OCI-LY1 (cell line): ENCODE data around the gene SLC6A4.

ENCODE experiments used
- H2AFZ ChIP-seq: fragments of 200-600 bp; sonication (generic), shearing (Covaris generic); 2 replicates; pipeline ENCODE4 v1.6.0; 2014; ENCODE audit warnings: antibody characterized with exemption, mild to moderate bottlenecking, low read length
- H3F3A ChIP-seq: fragments of 200-600 bp; sonication (generic), shearing (Covaris generic); 2 replicates; pipeline ENCODE4 v1.6.0; 2014; ENCODE audit warnings: mild to moderate bottlenecking, antibody characterized with exemption, low read length, moderate library complexity; ENCODE audit not compliant: insufficient read depth
- H3K27ac ChIP-seq: fragments of 200-600 bp; sonication (generic); 2 replicates; pipeline ENCODE4 v1.5.1; 2014; ENCODE audit warnings: low read length, mixed run types, mild to moderate bottlenecking, low read depth; ENCODE audit not compliant: poor library complexity, severe bottlenecking
- H3K27me3 ChIP-seq: fragments of 200-600 bp; sonication (generic); 2 replicates; pipeline ENCODE4 v1.6.0; 2014; ENCODE audit warnings: antibody characterized with exemption, mild to moderate bottlenecking, low read length, moderate library complexity; ENCODE audit not compliant: insufficient read depth
- H3K36me3 ChIP-seq: fragments of 200-600 bp; sonication (generic); 2 replicates; pipeline ENCODE4 v1.6.1; 2014; ENCODE audit warnings: mild to moderate bottlenecking, antibody characterized with exemption, low read length, moderate library complexity, mixed read lengths; ENCODE audit not compliant: insufficient read depth
- H3K4me1 ChIP-seq: fragments of 200-600 bp; sonication (generic); 2 replicates; pipeline ENCODE4 v1.5.1; 2014; ENCODE audit warnings: mild to moderate bottlenecking, low read length, moderate library complexity; ENCODE audit not compliant: insufficient read depth, severe bottlenecking
- H3K4me2 ChIP-seq: fragments of 200-600 bp; sonication (generic), shearing (Covaris generic); 2 replicates; pipeline ENCODE4 v1.6.1; 2014; ENCODE audit warnings: low read length
- H3K4me3 ChIP-seq: fragments of 200-600 bp; sonication (generic); 2 replicates; pipeline ENCODE4 v1.5.1; 2014; ENCODE audit warnings: low read length, low read depth, mild to moderate bottlenecking, mixed read lengths; ENCODE audit not compliant: poor library complexity, severe bottlenecking
- H3K79me2 ChIP-seq: fragments of 200-600 bp; shearing (Covaris generic); 2 replicates; pipeline ENCODE4 v1.6.1; 2016; ENCODE audit warnings: mixed run types, low read length, mixed read lengths; ENCODE audit not compliant: insufficient read depth
- H3K9ac ChIP-seq: fragments of 200-600 bp; sonication (generic), shearing (Covaris generic); 2 replicates; pipeline ENCODE4 v1.6.1; 2014; ENCODE audit warnings: mild to moderate bottlenecking, low read length, mixed read lengths
- H3K9me2 ChIP-seq: fragments of 200-600 bp; sonication (generic), shearing (Covaris generic); 2 replicates; pipeline ENCODE4 v1.6.1; 2014; ENCODE audit warnings: low read depth, mild to moderate bottlenecking, low read length, mixed read lengths
- H3K9me3 ChIP-seq: fragments of 200-600 bp; shearing (Covaris generic); 2 replicates; pipeline ENCODE4 v1.6.1; 2014; ENCODE audit warnings: low read length, mixed read lengths
- H4K20me1 ChIP-seq: fragments of 200-600 bp; sonication (generic), shearing (Covaris generic); 2 replicates; pipeline ENCODE4 v1.6.0; 2016; ENCODE audit warnings: mild to moderate bottlenecking, low read length; ENCODE audit not compliant: insufficient read depth
- EZH2 ChIP-seq: fragments of 200-600 bp; sonication (generic), shearing (Covaris generic); IDR thresholded peaks from 2 replicates; pipeline ENCODE4 v1.8.0; 2017; ENCODE audit warnings: borderline replicate concordance, mixed run types, mild to moderate bottlenecking, antibody characterized with exemption, low read length, moderate library complexity, mixed read lengths
- TF ChIP-seq, protein P1 (sequence below): fragments of 200-600 bp; sonication (generic), shearing (Covaris generic); IDR thresholded peaks from 2 replicates; pipeline ENCODE4 v1.5.1; 2017; ENCODE audit warnings: mild to moderate bottlenecking, antibody characterized with exemption, low read length, moderate library complexity, mixed read lengths

SLC6A4 gene

DNA sequence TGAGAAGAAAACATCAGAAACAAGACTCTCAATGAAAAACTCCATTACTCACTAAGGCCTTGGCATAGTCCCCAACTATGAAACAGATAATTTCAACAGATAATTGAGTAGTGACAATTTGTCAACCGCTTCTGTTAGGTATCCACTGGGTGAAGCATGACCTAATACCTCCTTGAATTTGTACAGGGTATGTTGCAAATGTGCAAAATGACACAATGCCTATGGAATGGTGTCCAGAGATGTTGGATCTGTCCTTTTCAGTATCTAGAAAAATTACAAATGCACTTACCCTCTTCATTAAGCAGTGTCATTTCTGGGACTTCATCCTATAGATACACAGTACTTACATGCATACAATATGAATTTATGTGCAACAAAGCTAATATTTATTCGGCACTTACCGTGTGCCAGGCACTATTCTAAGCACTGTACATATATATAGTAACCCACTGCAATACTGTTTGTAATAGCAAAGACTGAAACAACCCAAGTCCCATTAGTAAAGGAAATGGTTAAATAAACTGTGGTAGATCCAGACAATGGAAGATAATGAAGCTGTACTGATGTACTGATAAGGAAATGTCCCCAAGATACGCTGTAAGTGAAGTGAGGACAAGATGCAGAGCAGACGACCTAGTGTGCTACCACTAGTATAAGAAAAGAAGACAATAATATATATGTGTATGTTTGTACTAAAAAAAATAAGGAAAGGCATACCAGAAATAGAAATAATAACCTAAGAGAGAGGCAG is 21.4 kb upstream of the SLC6A4 start:
- no peak for TF ChIP-seq EZH2
- TF ChIP-seq, protein P1, sequence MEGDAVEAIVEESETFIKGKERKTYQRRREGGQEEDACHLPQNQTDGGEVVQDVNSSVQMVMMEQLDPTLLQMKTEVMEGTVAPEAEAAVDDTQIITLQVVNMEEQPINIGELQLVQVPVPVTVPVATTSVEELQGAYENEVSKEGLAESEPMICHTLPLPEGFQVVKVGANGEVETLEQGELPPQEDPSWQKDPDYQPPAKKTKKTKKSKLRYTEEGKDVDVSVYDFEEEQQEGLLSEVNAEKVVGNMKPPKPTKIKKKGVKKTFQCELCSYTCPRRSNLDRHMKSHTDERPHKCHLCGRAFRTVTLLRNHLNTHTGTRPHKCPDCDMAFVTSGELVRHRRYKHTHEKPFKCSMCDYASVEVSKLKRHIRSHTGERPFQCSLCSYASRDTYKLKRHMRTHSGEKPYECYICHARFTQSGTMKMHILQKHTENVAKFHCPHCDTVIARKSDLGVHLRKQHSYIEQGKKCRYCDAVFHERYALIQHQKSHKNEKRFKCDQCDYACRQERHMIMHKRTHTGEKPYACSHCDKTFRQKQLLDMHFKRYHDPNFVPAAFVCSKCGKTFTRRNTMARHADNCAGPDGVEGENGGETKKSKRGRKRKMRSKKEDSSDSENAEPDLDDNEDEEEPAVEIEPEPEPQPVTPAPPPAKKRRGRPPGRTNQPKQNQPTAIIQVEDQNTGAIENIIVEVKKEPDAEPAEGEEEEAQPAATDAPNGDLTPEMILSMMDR = no peak

DNA sequence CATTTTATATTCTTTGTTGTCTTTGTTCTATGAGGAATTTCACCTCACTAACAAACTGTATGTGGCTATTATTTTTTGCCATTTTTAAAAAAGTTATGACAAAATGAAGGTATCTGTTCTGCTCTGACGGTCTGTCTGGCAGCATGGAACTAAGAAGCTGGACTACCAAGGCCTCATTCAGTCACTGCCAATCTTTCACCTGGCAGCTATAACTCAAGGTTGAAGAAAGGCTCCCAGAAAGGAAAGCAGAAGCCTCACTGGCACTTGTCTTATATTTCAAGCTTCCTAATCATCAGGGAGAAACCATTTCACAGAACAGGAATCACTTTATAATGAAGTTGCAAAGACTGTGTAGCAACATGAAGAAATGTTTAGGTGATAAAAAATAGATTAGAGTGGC is 18.7 kb upstream of the SLC6A4 start:
- Histone ChIP-seq H3K27me3 (no peaks in the 10 kb centered on the region), H3K36me3 (peaks cover 79% of the 10 kb centered on the region), H4K20me1 (no peaks in the 10 kb centered on the region), H2AFZ (no peak overlapping the region), H3K9me3 (no peaks in the 10 kb centered on the region; the same call in 1 of the 2 replicates), H3K9me2 (no peaks in the 10 kb centered on the region), H3K4me3 (no peak overlapping the region), H3K79me2 (no peaks in the 10 kb centered on the region), H3F3A (no peaks in the 10 kb centered on the region), H3K4me1 (no peaks in the 10 kb centered on the region), H3K9ac (no peak overlapping the region), H3K27ac (no peak overlapping the region), H3K4me2 (no peak overlapping the region)
- no peak for TF ChIP-seq EZH2
- TF ChIP-seq, protein P1 = no peak

More for the DNA sequence above, 21.4 kb upstream of the SLC6A4 start:
- Histone ChIP-seq H4K20me1 (no peaks in the 10 kb centered on the region), H3K27me3 (no peaks in the 10 kb centered on the region), H3K79me2 (no peaks in the 10 kb centered on the region), H2AFZ (no peak overlapping the region), H3K27ac (no peak overlapping the region), H3K4me2 (no peak overlapping the region), H3K36me3 (peaks cover 82% of the 10 kb centered on the region), H3K4me1 (no peaks in the 10 kb centered on the region), H3F3A (no peaks in the 10 kb centered on the region), H3K9me2 (no peaks in the 10 kb centered on the region), H3K9ac (no peak overlapping the region), H3K4me3 (no peak overlapping the region), H3K9me3 (no peaks in the 10 kb centered on the region; the same call in 1 of the 2 replicates)

DNA sequence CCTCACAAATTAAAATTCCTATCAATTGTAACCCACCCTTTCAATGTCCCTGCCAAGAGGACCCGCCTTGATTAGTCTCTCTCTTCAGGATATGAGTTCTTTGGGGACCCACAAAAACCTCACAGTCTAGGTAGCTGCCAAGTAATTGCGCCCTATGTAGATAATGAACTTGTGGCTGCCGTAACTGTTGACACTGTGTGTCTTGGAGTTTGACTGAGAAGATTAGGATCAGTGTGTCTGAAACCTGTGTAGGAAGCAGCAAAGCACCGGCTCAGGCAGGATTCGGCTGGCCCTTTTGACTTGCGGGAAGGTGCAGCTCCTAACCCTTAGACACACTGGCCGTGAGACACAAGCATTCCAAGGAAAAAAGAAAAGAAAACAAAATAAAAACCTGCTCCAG is 17.8 kb upstream of the SLC6A4 start:
- Histone ChIP-seq H3K79me2 (no peaks in the 10 kb centered on the region), H3K9me2 (no peaks in the 10 kb centered on the region), H3K36me3 (peaks cover 79% of the 10 kb centered on the region), H3K4me2 (no peak overlapping the region), H4K20me1 (no peaks in the 10 kb centered on the region), H3K27me3 (no peaks in the 10 kb centered on the region), H3K9me3 (no peaks in the 10 kb centered on the region; the same call in 1 of the 2 replicates), H3F3A (no peaks in the 10 kb centered on the region), H2AFZ (no peak overlapping the region), H3K27ac (no peak overlapping the region), H3K4me3 (no peak overlapping the region), H3K9ac (no peak overlapping the region), H3K4me1 (no peaks in the 10 kb centered on the region)
- TF ChIP-seq, protein P1 = no peak
- TF ChIP-seq EZH2 = no peak
